PC-3 (cell line): ENCODE results near the gene VPS33B.

Experiments used
- CTCF ChIP-seq: fragments of 300-600 bp; sonication (generic); conservative IDR thresholded peaks from 2 replicates; pipeline ENCODE4 v1.5.1; 2017; ENCODE audit warnings: antibody characterized with exemption, low read depth, mild to moderate bottlenecking, low read length
- EZH2 ChIP-seq: fragments of 300-600 bp; sonication (generic); IDR thresholded peaks from one replicate; pipeline ENCODE4 v1.6.1; 2017; ENCODE audit warnings: antibody characterized with exemption, mild to moderate bottlenecking, low read length; ENCODE audit not compliant: unreplicated experiment

GRCh38 chr15:90981681-90982080, 40.7 kb downstream of the VPS33B start:
- TF ChIP-seq CTCF (no peak), EZH2 (no peak)
